PFSK-1 (cell line): ENCODE measurements around the gene NOP53.
"Not testable (repeated sequence)": the region's sequence is repeated elsewhere in the genome, so short reads cannot be mapped to it uniquely, and the experiment has no call there.

ENCODE experiments used
- POLR2AphosphoS5 ChIP-seq: IDR thresholded peaks from 2 replicates; pipeline ENCODE4 v1.6.1; 2012; ENCODE audit warnings: low read depth, mild to moderate bottlenecking, control low read depth, low read length, moderate library complexity
- SIN3A ChIP-seq: IDR thresholded peaks from 2 replicates; pipeline ENCODE4 v1.6.1; 2012; ENCODE audit warnings: mild to moderate bottlenecking, low read length, moderate library complexity, borderline replicate concordance; ENCODE audit not compliant: insufficient read depth

DNA sequence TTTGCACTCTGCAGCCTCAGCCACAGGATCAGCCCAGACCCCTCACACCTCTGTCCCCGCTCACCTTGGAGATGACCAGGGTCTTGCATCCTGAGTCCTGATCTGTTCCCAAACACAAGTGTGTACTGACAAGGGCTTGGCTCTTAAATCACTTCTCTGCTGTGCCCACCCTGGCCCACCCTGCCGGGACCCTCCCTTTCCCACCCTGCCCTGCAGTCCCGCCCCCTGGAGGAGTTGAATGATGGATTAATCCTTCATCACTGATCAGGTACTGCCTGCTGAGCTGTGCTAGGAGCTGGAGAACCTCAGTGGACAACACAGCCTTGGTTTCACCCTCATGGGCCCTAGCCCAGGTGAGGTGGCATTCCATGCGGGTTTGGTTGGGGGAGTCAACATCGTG is 59.1 kb downstream of the NOP53 start, which contains the start of gene TPRX1:
- not testable (repeated sequence) for TF ChIP-seq SIN3A, POLR2AphosphoS5
